Epidermal melanocyte (primary cell): ENCODE data around the gene ARHGAP19.
A peak's percentile ranks its signal among the peaks of the same experiment; 100 is the strongest.

Experiments
- DNase-seq: peaks from one replicate; pipeline ENCODE4 v3.0.0; 2011; ENCODE audit warnings: low spot score; ENCODE audit not compliant: insufficient read length

ARHGAP19 gene, protein sequence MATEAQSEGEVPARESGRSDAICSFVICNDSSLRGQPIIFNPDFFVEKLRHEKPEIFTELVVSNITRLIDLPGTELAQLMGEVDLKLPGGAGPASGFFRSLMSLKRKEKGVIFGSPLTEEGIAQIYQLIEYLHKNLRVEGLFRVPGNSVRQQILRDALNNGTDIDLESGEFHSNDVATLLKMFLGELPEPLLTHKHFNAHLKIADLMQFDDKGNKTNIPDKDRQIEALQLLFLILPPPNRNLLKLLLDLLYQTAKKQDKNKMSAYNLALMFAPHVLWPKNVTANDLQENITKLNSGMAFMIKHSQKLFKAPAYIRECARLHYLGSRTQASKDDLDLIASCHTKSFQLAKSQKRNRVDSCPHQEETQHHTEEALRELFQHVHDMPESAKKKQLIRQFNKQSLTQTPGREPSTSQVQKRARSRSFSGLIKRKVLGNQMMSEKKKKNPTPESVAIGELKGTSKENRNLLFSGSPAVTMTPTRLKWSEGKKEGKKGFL

GRCh38 chr10:97292097-97292861, at the start of gene ARHGAP19:
Gene ARHGAP19, minus strand, starts transcription at chr10:97292637. Its CDS starts 10 bp downstream, at chr10:97292627.
- peak; percentile 93 for DNase-seq

DNA sequence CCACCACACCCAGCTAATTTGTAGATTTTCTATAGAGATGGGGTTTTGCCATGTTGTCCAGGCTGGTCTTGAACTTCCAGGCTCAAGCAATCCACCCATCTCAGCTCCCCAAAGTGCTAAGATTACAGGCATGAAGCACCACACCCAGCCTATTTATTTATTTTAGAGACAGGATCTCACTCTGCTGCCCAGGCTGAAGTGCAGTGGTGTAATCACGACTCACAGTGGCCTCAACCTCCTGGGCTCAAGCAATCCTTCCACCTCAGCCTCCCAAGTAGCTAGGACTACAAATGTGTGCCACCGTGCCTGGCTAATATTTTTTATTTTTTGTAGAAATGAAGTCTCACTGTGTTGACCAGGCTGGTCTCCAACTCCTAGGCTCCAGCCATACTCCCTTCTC, 49.0 kb upstream of the ARHGAP19 start:
- DNase-seq = no peak

DNA sequence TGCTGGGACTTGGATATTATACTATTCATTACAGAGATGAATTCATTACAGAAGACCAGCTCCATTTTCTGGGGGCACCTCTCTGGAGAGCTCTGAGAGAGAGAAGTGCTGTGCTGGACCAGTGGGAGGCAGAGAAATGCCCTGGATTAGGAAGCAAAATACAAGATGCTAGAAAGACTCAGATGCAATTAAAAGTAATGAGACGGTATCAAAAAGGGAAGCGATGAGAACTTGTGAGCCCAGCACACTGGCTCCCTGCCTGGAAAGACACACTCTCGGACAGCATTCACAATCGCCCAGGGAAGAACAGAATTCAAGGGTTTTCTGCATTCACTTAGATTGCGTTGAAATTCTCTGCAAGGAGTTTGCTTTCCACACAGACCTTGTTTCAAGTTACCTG, 45.6 kb upstream of the ARHGAP19 start:
- no peak for DNase-seq

GRCh38 chr10:97336942-97337831, 44.8 kb upstream of the ARHGAP19 start:
- no peak for DNase-seq

- no peak for DNase-seq
These were observed 44.0 kb upstream of the ARHGAP19 start for GRCh38 chr10:97336446-97336845.

- no peak for DNase-seq
These were observed 43.6 kb upstream of the ARHGAP19 start for GRCh38 chr10:97336006-97336405.

- no peak for DNase-seq
These were observed 42.8 kb upstream of the ARHGAP19 start for GRCh38 chr10:97335188-97335619.

- DNase-seq = peak; percentile 94
These were observed 42.1 kb upstream of the ARHGAP19 start, which contains the start of gene FRAT2 for GRCh38 chr10:97334370-97335175. Gene FRAT2, minus strand, starts transcription at chr10:97334729. Its CDS starts 157 bp downstream, at chr10:97334572.

GRCh38 chr10:97333601-97334369, 41.3 kb upstream of the ARHGAP19 start:
- DNase-seq = peak; percentile 26

- no peak for DNase-seq
These were observed 40.8 kb upstream of the ARHGAP19 start for GRCh38 chr10:97333351-97333600.

DNA sequence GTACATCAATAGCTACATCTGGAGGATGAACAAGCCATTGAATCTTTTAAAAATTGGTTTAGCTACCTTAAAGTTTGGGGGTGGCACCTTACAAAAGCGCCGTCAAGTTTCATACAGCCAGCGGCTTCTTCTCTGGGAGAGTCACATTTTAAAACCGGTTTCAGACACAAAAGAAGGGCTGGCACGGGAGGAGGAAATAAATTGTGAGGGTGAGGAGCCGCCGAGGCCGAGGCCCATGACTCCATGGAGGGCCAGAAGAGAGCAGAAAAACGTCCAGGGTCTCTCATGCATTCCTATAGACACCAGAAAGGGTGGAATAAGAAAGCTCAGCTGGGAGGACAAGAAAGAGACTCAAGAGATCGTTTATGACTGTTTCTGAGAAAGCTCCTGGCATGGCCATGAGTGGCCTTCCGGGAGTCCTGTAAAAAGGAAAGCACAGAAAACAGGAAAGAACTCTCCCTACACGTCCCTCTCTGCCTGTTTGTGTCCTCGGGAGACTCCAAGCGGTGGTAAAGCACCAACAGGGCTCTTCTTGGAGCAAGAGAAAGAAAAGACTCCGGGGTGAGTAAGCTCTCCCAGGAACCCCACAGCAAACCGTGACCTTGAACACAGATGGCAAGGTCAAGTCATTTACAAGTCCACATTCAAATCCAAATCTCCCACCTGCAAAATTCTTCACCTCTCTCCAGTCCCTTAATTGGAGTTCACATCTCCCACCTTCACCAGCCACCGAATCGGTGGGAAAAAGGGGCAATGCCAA, 40.3 kb upstream of the ARHGAP19 start:
- peak; percentile 80 for DNase-seq

DNA sequence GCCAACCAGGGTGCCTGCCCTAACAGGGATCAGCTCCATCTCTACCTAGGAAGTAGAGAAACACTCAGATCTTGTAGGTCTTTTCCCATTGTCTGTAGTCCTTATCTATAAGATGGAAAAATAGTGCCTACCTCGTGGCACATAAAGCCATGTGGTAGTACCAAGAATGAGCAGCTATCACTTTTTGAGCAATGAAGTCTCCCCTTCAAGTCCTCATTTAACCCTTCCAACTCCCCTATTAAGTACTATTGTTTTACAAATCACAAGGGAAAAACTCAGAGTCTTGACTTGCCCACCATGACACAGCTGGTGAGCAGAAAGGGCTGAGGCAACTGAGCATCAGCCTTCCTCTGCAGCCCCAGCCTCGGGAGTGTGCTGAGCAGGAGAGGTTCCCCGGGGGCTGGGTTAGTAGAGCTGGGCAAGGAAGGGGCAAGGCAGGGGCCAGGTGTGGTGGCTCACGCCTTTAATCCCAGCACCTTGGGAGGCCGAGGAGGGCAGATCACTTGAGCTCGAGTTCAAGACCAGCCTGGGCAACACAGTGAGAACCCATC, 38.8 kb upstream of the ARHGAP19 start:
- no peak for DNase-seq

DNA sequence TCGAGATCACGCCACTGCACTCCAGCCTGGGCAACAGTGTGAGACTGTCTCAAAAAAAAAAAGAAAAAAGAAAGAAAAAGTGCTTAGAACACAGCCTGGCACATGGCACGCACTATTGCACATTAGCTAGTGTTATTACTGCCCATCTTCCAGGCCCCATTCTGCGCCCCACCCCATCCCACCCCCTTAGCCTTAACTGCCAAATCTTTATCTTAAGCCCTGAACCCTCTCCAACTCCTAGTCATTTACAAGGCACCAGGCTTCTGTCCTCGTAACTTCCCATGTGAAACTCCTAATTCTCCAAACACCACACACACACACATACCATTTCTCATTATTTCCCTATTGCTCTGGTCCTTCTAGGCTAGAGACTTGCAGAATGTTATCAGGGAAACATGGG, 37.3 kb upstream of the ARHGAP19 start:
- DNase-seq = no peak

DNA sequence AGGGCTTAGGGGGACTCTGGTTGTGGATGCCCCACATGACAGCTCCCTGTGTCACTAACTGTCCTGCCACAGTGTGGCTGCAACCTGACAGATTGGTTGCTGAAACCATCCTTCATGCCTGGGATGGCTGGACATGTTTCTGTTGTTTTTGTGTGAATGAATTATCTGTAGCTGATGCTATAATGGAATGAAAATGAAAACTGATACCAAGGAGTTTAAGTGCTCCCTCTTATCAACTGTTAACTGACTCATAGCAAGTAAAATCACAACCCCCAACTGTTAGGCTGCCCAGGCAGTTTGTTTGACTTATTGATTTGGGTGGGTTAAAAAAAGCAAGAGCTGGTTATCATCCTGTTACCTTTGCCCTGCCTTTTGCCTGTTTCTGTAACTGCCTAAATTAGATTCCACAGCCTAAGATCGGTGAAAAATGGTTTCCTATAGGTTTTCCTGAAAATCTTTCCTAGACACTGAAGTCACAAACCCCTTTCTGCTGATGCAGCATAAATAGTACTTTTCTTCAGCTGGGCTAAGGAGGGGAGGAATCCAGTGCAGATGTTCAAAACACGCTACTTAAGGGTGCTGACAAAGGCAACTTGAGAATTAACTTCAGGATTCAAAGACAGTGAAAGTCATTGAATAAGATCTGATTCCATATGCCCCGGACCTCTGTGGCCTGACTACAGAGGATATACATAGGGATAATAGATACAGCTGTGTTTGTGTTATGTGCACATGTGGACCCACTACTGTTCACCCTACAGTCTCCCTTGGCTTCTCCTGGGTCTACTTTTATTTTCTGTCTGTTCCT, 36.4 kb upstream of the ARHGAP19 start:
- DNase-seq = no peak

DNA sequence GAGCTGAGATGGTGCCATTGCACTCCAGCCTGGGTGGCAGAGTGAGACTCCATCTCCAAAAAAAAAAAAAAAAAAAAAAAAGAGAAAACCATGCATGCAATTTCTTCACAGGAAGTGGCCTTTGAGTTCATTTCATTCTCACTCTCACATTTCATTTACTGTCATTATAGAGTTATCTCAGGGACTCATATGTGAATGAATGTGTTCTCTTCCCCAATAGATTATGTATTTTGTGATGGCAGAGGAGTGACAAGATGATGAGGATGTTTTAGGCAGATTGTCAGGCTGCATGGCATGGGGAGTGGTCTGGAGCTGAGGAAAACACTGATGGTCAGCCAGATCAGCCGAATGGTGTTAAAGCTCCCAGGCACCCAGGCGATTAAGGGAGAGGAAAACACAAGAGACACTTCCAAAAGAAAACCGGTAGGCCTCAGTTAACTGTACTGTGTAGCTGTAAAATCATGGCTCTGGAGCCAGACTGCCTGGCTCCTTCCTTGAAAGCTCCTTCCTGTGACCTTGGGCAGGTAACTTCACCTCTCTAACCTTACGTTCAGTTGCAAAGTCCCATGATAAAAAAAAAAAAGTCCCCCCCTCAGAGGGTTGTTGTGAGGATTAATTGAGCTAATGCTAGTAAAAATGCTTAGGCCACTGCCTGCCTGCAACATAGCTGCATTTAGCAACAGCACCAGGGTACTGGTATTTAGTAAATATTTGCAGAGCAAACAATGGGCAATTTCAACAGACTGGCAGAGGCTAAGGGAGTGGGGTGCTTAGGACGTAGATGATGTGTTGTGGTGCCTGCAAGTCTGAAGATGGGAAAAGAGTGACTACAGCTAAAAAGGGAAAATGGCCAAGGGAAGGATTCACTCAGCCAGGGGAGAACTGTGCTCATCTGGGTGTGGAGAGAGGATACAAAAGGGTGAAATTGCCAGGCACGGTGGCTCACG, 35.2 kb upstream of the ARHGAP19 start:
- DNase-seq = no peak

DNA sequence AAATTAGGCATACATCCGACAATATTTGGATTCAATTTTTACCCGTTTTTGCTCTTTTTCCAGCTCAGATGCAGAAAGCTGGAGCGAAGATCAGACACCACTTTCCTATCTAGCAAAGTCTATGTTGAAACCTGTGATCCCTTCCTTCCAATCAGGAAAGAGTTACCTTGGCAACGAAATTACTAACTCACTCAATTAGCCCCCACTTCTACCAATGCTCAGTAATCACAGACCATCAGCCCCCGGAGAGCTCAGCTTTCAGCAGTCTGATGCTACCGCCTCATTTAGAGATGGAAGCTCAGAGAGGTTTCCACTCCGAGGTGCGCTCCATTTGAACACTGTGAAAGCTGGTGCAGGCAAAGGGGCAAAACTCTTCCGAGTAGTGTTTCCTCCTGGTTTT, 33.3 kb upstream of the ARHGAP19 start:
- DNase-seq = no peak

DNA sequence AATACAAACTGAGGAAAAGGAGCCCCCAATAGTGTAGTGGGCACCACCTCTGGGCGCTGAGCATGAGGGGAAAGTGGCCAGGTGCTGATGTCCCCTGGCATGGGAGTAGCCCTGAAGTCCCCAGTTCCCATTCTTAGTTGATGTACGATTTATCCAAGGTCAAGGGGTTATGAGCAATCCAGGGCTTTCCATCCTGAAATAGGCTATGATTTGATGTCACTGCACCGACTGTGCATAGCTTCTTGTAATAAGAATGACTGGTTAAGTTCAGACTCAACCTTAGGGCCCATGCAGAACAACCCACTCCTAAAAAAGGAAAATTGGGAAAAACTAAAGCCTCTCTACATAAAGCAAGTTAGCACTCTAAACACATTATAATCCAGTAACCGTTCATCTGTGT, 31.1 kb upstream of the ARHGAP19 start:
- no peak for DNase-seq
